Caco-2 (cell line): ENCODE measurements around the gene RALGAPA2. TPM values are rescaled to one million over a fixed set of nuclear protein-coding genes. Genes with fewer than 3 reads are reported as not detected.

Source experiments
- BruUV-seq: library from RNA; stranded (reverse); fragments of 400-500 nt; replicated peaks from 2 replicates; lab custom pipeline; 2021; lab: Mats Ljungman, UMichigan
- CTCF ChIA-PET: fragments of 300-600 bp; sonication (Branson Sonifier 250); formaldehyde crosslinking; loops from one replicate; lab custom pipeline; 2022; ENCODE audit warnings: antibody characterized with exemption; lab: Charles Lee
- POLR2A ChIA-PET: fragments of 300-600 bp; sonication (Branson Sonifier 250); formaldehyde crosslinking; loops from one replicate; lab custom pipeline; 2022; ENCODE audit warnings: antibody characterized with exemption; lab: Charles Lee
- DNase-seq, 2 experiments: peaks; one replicate each; pipeline versions ENCODE4 v3.0.0 to v3.0.0-alpha.2; 2020 to 2022
- H3K27me3 ChIP-seq: replicated peaks from 2 replicates; pipeline ENCODE4 v1.6.0; 2011; ENCODE audit warnings: low read length; ENCODE audit not compliant: control insufficient read depth, insufficient read depth
- H3K36me3 ChIP-seq: 2 replicates; pipeline ENCODE4 v1.5.1; 2011; ENCODE audit warnings: low read length; ENCODE audit not compliant: control insufficient read depth, insufficient read depth
- H3K4me1 ChIP-seq: fragments of 250-450 bp; sonication (Bioruptor Pico); 2 replicates; pipeline ENCODE4 v1.5.1; 2020; ENCODE audit warnings: mild to moderate bottlenecking
- H3K4me3 ChIP-seq: 2 replicates; pipeline ENCODE4 v1.5.1; 2011; ENCODE audit warnings: low read depth, mild to moderate bottlenecking, control low read depth, low read length
- H3K9me3 ChIP-seq: fragments of 250-450 bp; sonication (Bioruptor Pico); 2 replicates; pipeline ENCODE4 v1.5.1; 2020; ENCODE audit warnings: mild to moderate bottlenecking, moderate library complexity
- H3K27ac Mint-ChIP-seq: one replicate; pipeline ENCODE4 v1.8.0; 2022; ENCODE audit warnings: mixed read lengths; ENCODE audit not compliant: unreplicated experiment
- H3K27me3 Mint-ChIP-seq: one replicate; pipeline ENCODE4 v1.8.0; 2022; ENCODE audit warnings: mixed read lengths; ENCODE audit not compliant: insufficient read depth, unreplicated experiment
- H3K36me3 Mint-ChIP-seq: one replicate; pipeline ENCODE4 v1.8.0; 2022; ENCODE audit warnings: mild to moderate bottlenecking, mixed read lengths; ENCODE audit not compliant: insufficient read depth, unreplicated experiment
- H3K4me1 Mint-ChIP-seq: one replicate; pipeline ENCODE4 v1.8.0; 2022; ENCODE audit warnings: low read depth, mixed read lengths; ENCODE audit not compliant: unreplicated experiment
- H3K4me3 Mint-ChIP-seq: one replicate; pipeline ENCODE4 v1.8.0; 2022; ENCODE audit warnings: mild to moderate bottlenecking, moderate library complexity, mixed read lengths; ENCODE audit not compliant: unreplicated experiment
- H3K9me3 Mint-ChIP-seq: one replicate; pipeline ENCODE4 v1.8.0; 2022; ENCODE audit warnings: mixed read lengths; ENCODE audit not compliant: unreplicated experiment
- CTCF ChIP-seq, 2 experiments: fragments of 200-600 bp in 1 of 2; IDR thresholded peaks; 1 replicate in 1 of 2; 2 replicates in 1 of 2; pipeline versions ENCODE4 v1.5.1 to v1.8.0; 2011 to 2022; ENCODE audit warnings: antibody characterized with exemption in 1 of 2, control low read depth in 1 of 2, inconsistent platforms in 1 of 2, low read depth in 1 of 2, low read length in 1 of 2, mild to moderate bottlenecking in 1 of 2, moderate library complexity in 1 of 2; ENCODE audit not compliant: insufficient read depth in 1 of 2, severe bottlenecking in 1 of 2, unreplicated experiment in 1 of 2
- intact Hi-C: fragments of 100-400 bp; cut with micrococcal nuclease; formaldehyde crosslinking; loops from one replicate; pipeline ENCODE4 v1.10.0; 2022; ENCODE audit not compliant: unreplicated experiment
- total RNA-seq: library from RNA; stranded (reverse); gene quantifications from 2 replicates; pipeline ENCODE4 v1.2.3, GENCODE V29; 2022

The RALGAPA2 gene
- total RNA-seq, 1 experiment from 2014 or later = 17.3 TPM

- Mint-ChIP-seq H3K36me3 (no peaks in the 10 kb centered on the region), H3K4me3 (no peak overlapping the region), H3K9me3 (no peaks in the 10 kb centered on the region), H3K27me3 (no peaks in the 10 kb centered on the region), H3K4me1 (no peaks in the 10 kb centered on the region), H3K27ac (no peak overlapping the region)
- H3K4me1 ChIP-seq = peaks cover 18% of the 10 kb centered on the region
- no TSS peak for BruUV-seq
- H3K9me3 ChIP-seq = no peaks in the 10 kb centered on the region
- H3K27me3 ChIP-seq = no peaks in the 10 kb centered on the region
- H3K36me3 ChIP-seq = no peaks in the 10 kb centered on the region
- ChIA-PET POLR2A (no interaction called here), CTCF (no interaction called here)
- TF ChIP-seq CTCF (IDR thresholded peaks at IDR 0.05; ENCODE audit: insufficient read depth in 1 of 2, low read depth in 1 of 2, low read length in 1 of 2, severe bottlenecking in 1 of 2, unreplicated experiment in 1 of 2) = peak; percentile 79 to 80
- no peak overlapping the region for H3K4me3 ChIP-seq
- intact Hi-C loops = loop anchor here (1.0 to 5.0 kb wide), 4 partner anchors 51 to 484 kb away; no protein-coding TSS in a partner anchor
- peak in 1 of 2 experiments; percentile 43 for DNase-seq
Observed at GRCh38 chr20:20568604-20569205, 143.7 kb downstream of the RALGAPA2 start.

GRCh38 chr20:20567712-20568111 is 144.7 kb downstream of the RALGAPA2 start:
- H3K27ac Mint-ChIP-seq = no peak overlapping the region
- no peak overlapping the region for H3K4me3 Mint-ChIP-seq
- TF ChIP-seq CTCF (IDR thresholded peaks at IDR 0.05; ENCODE audit: insufficient read depth in 1 of 2, low read depth in 1 of 2, low read length in 1 of 2, severe bottlenecking in 1 of 2, unreplicated experiment in 1 of 2) = no peak
- H3K4me1 Mint-ChIP-seq = no peaks in the 10 kb centered on the region
- H3K36me3 Mint-ChIP-seq = no peaks in the 10 kb centered on the region
- H3K9me3 Mint-ChIP-seq = no peaks in the 10 kb centered on the region
- H3K27me3 Mint-ChIP-seq = no peaks in the 10 kb centered on the region
- Histone ChIP-seq H3K27me3 (no peaks in the 10 kb centered on the region), H3K36me3 (no peaks in the 10 kb centered on the region), H3K4me3 (no peak overlapping the region), H3K9me3 (no peaks in the 10 kb centered on the region), H3K4me1 (peaks cover 18% of the 10 kb centered on the region)
- CTCF ChIA-PET = no interaction called here
- POLR2A ChIA-PET = no interaction called here
- no TSS peak for BruUV-seq
- intact Hi-C loops = loop anchor here (1.0 to 5.0 kb wide), 4 partner anchors 50 to 483 kb away; no protein-coding TSS in a partner anchor
- no peak for DNase-seq

- Mint-ChIP-seq H3K4me1 (no peaks in the 10 kb centered on the region), H3K27ac (peak overlapping the region; percentile 67), H3K27me3 (no peaks in the 10 kb centered on the region), H3K36me3 (no peaks in the 10 kb centered on the region), H3K4me3 (no peak overlapping the region), H3K9me3 (no peaks in the 10 kb centered on the region)
- peak in 1 of 2 experiments; percentile 48 for DNase-seq
- Histone ChIP-seq H3K36me3 (no peaks in the 10 kb centered on the region), H3K4me3 (no peak overlapping the region), H3K9me3 (no peaks in the 10 kb centered on the region), H3K27me3 (no peaks in the 10 kb centered on the region), H3K4me1 (peaks cover 18% of the 10 kb centered on the region)
- POLR2A ChIA-PET = no interaction called here
- intact Hi-C loops = loop anchor here (1.0 to 5.0 kb wide), 2 partner anchors 18 to 49 kb away; no protein-coding TSS in a partner anchor
- BruUV-seq = no TSS peak
- TF ChIP-seq CTCF (IDR thresholded peaks at IDR 0.05; ENCODE audit: insufficient read depth in 1 of 2, low read depth in 1 of 2, low read length in 1 of 2, severe bottlenecking in 1 of 2, unreplicated experiment in 1 of 2) = no peak
- CTCF ChIA-PET = interaction anchor here (1.0 to 1.8 kb wide), 2 partner anchors 9 to 27 kb away, joined by 3 to 6 read pairs; no protein-coding TSS in a partner anchor
Observed at GRCh38 chr20:20566516-20566915, 145.9 kb downstream of the RALGAPA2 start.
